Activated naive CD4-positive, alpha-beta T cell treated with anti-CD3 and anti-CD28 coated beads, Interleukin-2, amount 50 U/mL, for 24 hours (primary cell): ENCODE measurements around the gene UNC80.

Experiments used
- H3K27ac Mint-ChIP-seq: one replicate; pipeline ENCODE4 v1.8.0; 2021; ENCODE audit warnings: mild to moderate bottlenecking, mixed read lengths
- H3K27me3 Mint-ChIP-seq: one replicate; pipeline ENCODE4 v1.8.0; 2021; ENCODE audit warnings: mixed read lengths
- H3K36me3 Mint-ChIP-seq: one replicate; pipeline ENCODE4 v1.8.0; 2021; ENCODE audit warnings: mixed read lengths
- H3K4me1 Mint-ChIP-seq: one replicate; pipeline ENCODE4 v1.8.0; 2021; ENCODE audit warnings: mixed read lengths
- H3K4me3 Mint-ChIP-seq: one replicate; pipeline ENCODE4 v1.8.0; 2021; ENCODE audit warnings: mild to moderate bottlenecking, mixed read lengths
- H3K9me3 Mint-ChIP-seq: one replicate; pipeline ENCODE4 v1.8.0; 2021; ENCODE audit warnings: mixed read lengths

The UNC80 gene

GRCh38 chr2:209918251-209918650 is 146.6 kb downstream of the UNC80 start:
- H3K27me3 Mint-ChIP-seq = peaks cover 4% of the 10 kb centered on the region
- no peak overlapping the region for H3K4me3 Mint-ChIP-seq
- H3K9me3 Mint-ChIP-seq = no peaks in the 10 kb centered on the region
- no peaks in the 10 kb centered on the region for H3K4me1 Mint-ChIP-seq
- no peak overlapping the region for H3K27ac Mint-ChIP-seq
- H3K36me3 Mint-ChIP-seq = no peaks in the 10 kb centered on the region

GRCh38 chr2:209922116-209922515 is 150.5 kb downstream of the UNC80 start:
- Mint-ChIP-seq H3K27me3 (peaks cover 2% of the 10 kb centered on the region), H3K9me3 (no peaks in the 10 kb centered on the region), H3K4me1 (no peaks in the 10 kb centered on the region), H3K36me3 (no peaks in the 10 kb centered on the region), H3K4me3 (no peak overlapping the region), H3K27ac (no peak overlapping the region)

- H3K9me3 Mint-ChIP-seq = no peaks in the 10 kb centered on the region
- H3K4me3 Mint-ChIP-seq = no peak overlapping the region
- H3K36me3 Mint-ChIP-seq = no peaks in the 10 kb centered on the region
- H3K27me3 Mint-ChIP-seq = peaks cover 8% of the 10 kb centered on the region
- no peaks in the 10 kb centered on the region for H3K4me1 Mint-ChIP-seq
- H3K27ac Mint-ChIP-seq = no peak overlapping the region
Observed at GRCh38 chr2:209929369-209929768, 157.7 kb downstream of the UNC80 start.

- Mint-ChIP-seq H3K36me3 (no peaks in the 10 kb centered on the region), H3K4me3 (no peak overlapping the region), H3K9me3 (no peaks in the 10 kb centered on the region), H3K4me1 (no peaks in the 10 kb centered on the region), H3K27me3 (peaks cover 6% of the 10 kb centered on the region), H3K27ac (no peak overlapping the region)
Observed at GRCh38 chr2:209933499-209934483, 162.2 kb downstream of the UNC80 start.

GRCh38 chr2:209936106-209936666 is 164.6 kb downstream of the UNC80 start:
- Mint-ChIP-seq H3K4me1 (no peaks in the 10 kb centered on the region), H3K4me3 (no peak overlapping the region), H3K36me3 (no peaks in the 10 kb centered on the region), H3K27ac (no peak overlapping the region), H3K9me3 (no peaks in the 10 kb centered on the region), H3K27me3 (peaks cover 7% of the 10 kb centered on the region)

- Mint-ChIP-seq H3K9me3 (no peaks in the 10 kb centered on the region), H3K36me3 (no peaks in the 10 kb centered on the region), H3K4me3 (no peak overlapping the region), H3K27ac (no peak overlapping the region), H3K27me3 (peaks cover 8% of the 10 kb centered on the region), H3K4me1 (no peaks in the 10 kb centered on the region)
Observed at GRCh38 chr2:209937893-209938292, 166.3 kb downstream of the UNC80 start.

- Mint-ChIP-seq H3K9me3 (no peaks in the 10 kb centered on the region), H3K27me3 (peaks cover 8% of the 10 kb centered on the region), H3K4me3 (no peak overlapping the region), H3K27ac (no peak overlapping the region), H3K36me3 (no peaks in the 10 kb centered on the region), H3K4me1 (no peaks in the 10 kb centered on the region)
Observed at GRCh38 chr2:209938906-209939305, 167.3 kb downstream of the UNC80 start.

- no peaks in the 10 kb centered on the region for H3K9me3 Mint-ChIP-seq
- H3K36me3 Mint-ChIP-seq = no peaks in the 10 kb centered on the region
- peaks cover 8% of the 10 kb centered on the region for H3K27me3 Mint-ChIP-seq
- H3K4me3 Mint-ChIP-seq = no peak overlapping the region
- H3K4me1 Mint-ChIP-seq = no peaks in the 10 kb centered on the region
- H3K27ac Mint-ChIP-seq = no peak overlapping the region
Observed at GRCh38 chr2:209940936-209941335, 169.3 kb downstream of the UNC80 start.

GRCh38 chr2:209942426-209942825 is 170.8 kb downstream of the UNC80 start:
- no peaks in the 10 kb centered on the region for H3K9me3 Mint-ChIP-seq
- H3K36me3 Mint-ChIP-seq = no peaks in the 10 kb centered on the region
- H3K27me3 Mint-ChIP-seq = peaks cover 8% of the 10 kb centered on the region
- no peak overlapping the region for H3K27ac Mint-ChIP-seq
- H3K4me1 Mint-ChIP-seq = no peaks in the 10 kb centered on the region
- no peak overlapping the region for H3K4me3 Mint-ChIP-seq

- Mint-ChIP-seq H3K27ac (no peak overlapping the region), H3K9me3 (no peaks in the 10 kb centered on the region), H3K4me3 (no peak overlapping the region), H3K27me3 (peaks cover 8% of the 10 kb centered on the region), H3K4me1 (no peaks in the 10 kb centered on the region), H3K36me3 (no peaks in the 10 kb centered on the region)
Observed at GRCh38 chr2:209942936-209943605, 171.4 kb downstream of the UNC80 start.

- Mint-ChIP-seq H3K27ac (no peak overlapping the region), H3K36me3 (no peaks in the 10 kb centered on the region), H3K4me3 (no peak overlapping the region), H3K27me3 (peaks cover 10% of the 10 kb centered on the region), H3K4me1 (no peaks in the 10 kb centered on the region), H3K9me3 (no peaks in the 10 kb centered on the region)
Observed at GRCh38 chr2:209943776-209944175, 172.1 kb downstream of the UNC80 start.

GRCh38 chr2:209946539-209946938 is 174.9 kb downstream of the UNC80 start:
- peaks cover 5% of the 10 kb centered on the region for H3K27me3 Mint-ChIP-seq

GRCh38 chr2:209956271-209956670 is 184.6 kb downstream of the UNC80 start:
- Mint-ChIP-seq H3K36me3 (no peaks in the 10 kb centered on the region), H3K4me3 (no peak overlapping the region), H3K27ac (no peak overlapping the region), H3K4me1 (no peaks in the 10 kb centered on the region), H3K27me3 (peaks cover 15% of the 10 kb centered on the region), H3K9me3 (peaks cover 4% of the 10 kb centered on the region)

More at GRCh38 chr2:209946539-209946938, 174.9 kb downstream of the UNC80 start:
- Mint-ChIP-seq H3K9me3 (no peaks in the 10 kb centered on the region), H3K36me3 (no peaks in the 10 kb centered on the region), H3K4me1 (no peaks in the 10 kb centered on the region), H3K27ac (no peak overlapping the region), H3K4me3 (no peak overlapping the region)

GRCh38 chr2:209958016-209958415 is 186.4 kb downstream of the UNC80 start:
- H3K27me3 Mint-ChIP-seq = peaks cover 3% of the 10 kb centered on the region
- no peak overlapping the region for H3K27ac Mint-ChIP-seq
- H3K4me1 Mint-ChIP-seq = no peaks in the 10 kb centered on the region
- no peaks in the 10 kb centered on the region for H3K36me3 Mint-ChIP-seq
- H3K4me3 Mint-ChIP-seq = no peak overlapping the region
- H3K9me3 Mint-ChIP-seq = no peaks in the 10 kb centered on the region

GRCh38 chr2:209960045-209960444 is 188.4 kb downstream of the UNC80 start:
- Mint-ChIP-seq H3K27ac (no peak overlapping the region), H3K4me1 (no peaks in the 10 kb centered on the region), H3K27me3 (no peaks in the 10 kb centered on the region), H3K4me3 (no peak overlapping the region), H3K9me3 (no peaks in the 10 kb centered on the region), H3K36me3 (no peaks in the 10 kb centered on the region)
